CD8-positive, alpha-beta memory T cell (primary cell): ENCODE measurements around the gene NKX2-1. TPM values are rescaled to one million over a fixed set of nuclear protein-coding genes. Genes with fewer than 3 reads are reported as not detected.

ENCODE experiments used
- polyA plus RNA-seq: library from polyadenylated mRNA; unstranded; fragments of 300-500 nt; fragmentation: Illumina TruSeq; gene quantifications from one replicate; pipeline ENCODE4 v1.2.3, GENCODE V29; 2021
- total RNA-seq, 2 experiments: library from RNA; stranded (reverse); gene quantifications; one replicate each; pipeline ENCODE4 v1.2.3, GENCODE V29; 2021

The NKX2-1 gene
- total and polyA plus RNA-seq, 3 experiments from 2014 or later, result not detected

Other genes with a start within 250 kb of the NKX2-1 start
- 10 to 100 TPM; 27.4 to 29.6 TPM for gene MBIP, start 199.6 kb downstream of the NKX2-1 start, total RNA-seq
- 14.6 TPM for gene MBIP, start 199.6 kb downstream of the NKX2-1 start, polyA plus RNA-seq
- not detected for gene NKX2-8, start 62.4 kb upstream of the NKX2-1 start, total RNA-seq
- not detected for gene NKX2-8, start 62.4 kb upstream of the NKX2-1 start, polyA plus RNA-seq
- not detected for gene PAX9, start 141.6 kb upstream of the NKX2-1 start, total RNA-seq
- gene PAX9, start 141.6 kb upstream of the NKX2-1 start, polyA plus RNA-seq, result not detected